ENCODE results near the gene JMJD1C.

DNA sequence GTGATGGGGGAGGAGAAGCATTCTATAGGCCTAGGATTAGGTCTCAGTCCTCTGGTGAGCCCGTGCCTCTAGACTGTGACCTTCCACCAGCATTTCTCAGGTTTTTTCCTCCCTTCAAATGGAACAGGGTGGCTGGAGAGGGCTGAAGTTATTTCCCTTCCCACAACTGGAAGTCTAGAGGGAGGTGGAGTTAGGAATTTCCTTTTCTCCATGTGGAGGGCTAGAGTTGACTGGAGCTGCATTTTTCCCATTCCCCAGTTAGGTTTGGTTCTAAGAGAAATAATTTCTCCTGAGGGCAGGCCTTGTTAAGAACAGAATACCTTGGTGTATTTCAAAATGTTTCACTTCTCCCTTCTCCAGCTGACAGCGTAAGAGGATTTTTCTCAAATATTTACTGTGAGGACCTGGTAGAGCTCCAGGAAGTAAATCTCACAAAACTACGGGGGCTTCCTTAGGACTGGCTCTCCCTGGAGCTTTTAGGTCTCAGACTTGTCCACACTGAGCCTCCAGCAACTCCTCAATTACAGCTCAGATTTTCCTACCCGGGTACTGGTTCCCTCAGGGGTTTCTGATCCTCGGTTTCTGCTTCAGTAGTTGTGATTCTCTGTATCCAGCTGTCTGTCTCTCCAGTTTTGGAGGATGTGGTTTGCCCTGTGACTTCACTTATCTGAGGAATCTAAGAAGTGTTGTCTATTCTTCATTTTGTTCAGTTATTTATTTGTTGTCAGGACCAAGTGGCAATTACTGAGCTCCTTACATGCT lies 49.4 kb upstream of the JMJD1C start:
- TF ChIP-seq, protein P1, sequence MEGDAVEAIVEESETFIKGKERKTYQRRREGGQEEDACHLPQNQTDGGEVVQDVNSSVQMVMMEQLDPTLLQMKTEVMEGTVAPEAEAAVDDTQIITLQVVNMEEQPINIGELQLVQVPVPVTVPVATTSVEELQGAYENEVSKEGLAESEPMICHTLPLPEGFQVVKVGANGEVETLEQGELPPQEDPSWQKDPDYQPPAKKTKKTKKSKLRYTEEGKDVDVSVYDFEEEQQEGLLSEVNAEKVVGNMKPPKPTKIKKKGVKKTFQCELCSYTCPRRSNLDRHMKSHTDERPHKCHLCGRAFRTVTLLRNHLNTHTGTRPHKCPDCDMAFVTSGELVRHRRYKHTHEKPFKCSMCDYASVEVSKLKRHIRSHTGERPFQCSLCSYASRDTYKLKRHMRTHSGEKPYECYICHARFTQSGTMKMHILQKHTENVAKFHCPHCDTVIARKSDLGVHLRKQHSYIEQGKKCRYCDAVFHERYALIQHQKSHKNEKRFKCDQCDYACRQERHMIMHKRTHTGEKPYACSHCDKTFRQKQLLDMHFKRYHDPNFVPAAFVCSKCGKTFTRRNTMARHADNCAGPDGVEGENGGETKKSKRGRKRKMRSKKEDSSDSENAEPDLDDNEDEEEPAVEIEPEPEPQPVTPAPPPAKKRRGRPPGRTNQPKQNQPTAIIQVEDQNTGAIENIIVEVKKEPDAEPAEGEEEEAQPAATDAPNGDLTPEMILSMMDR (IDR thresholded peaks at IDR 0.05) = no peak
- TF ChIP-seq POLR2A (IDR thresholded peaks at IDR 0.05) = no peak
